ENCODE data around the gene EIF4EBP2. TPM values are rescaled to one million over a fixed set of nuclear protein-coding genes. Genes with fewer than 3 reads are reported as not detected.

The EIF4EBP2 gene
- total and polyA plus RNA-seq, 12 donors = 17.3 to 128 (median 78.3) TPM

DNA sequence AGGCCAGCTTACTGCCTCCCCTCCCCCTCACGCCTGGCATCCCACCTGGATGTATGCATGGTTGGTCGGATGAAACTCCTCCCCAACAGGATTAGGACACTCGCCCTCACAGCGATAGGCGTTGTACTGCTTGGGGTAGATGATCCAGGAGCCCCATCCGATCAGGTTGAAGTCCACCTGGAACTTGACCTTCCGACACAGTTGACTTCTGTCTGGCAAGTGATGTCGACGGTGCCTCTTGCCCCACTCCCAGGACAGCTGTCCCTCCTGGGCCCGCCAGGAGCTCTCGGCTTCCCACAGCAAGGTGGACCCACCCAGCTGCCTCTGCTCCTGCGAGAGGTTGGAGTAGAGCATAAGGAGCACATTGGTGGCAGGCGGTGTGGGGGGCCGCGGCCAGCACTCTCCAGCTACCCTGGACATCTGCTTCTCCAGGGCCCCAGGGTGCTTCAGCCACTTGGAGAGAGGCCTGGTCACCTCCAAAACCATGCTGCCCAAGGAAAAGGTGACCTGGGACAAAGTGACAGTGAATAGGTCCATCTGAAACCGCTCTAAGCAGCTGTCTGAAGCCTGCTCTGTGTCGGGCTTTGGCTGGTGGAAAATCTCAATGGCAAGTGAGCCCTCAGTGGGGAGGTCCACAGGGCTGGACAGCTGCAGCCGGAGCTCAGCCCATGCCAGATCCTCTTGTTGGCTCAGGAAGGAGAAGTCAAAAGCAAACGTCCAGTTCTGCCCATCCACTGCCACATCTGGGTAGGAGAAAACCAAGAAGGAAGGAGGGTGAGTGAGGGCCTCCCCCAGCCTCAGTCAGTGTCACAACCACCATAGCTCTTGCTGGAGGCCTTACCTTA is 31.5 kb downstream of the EIF4EBP2 start:
- TF ChIP-seq, protein P1, sequence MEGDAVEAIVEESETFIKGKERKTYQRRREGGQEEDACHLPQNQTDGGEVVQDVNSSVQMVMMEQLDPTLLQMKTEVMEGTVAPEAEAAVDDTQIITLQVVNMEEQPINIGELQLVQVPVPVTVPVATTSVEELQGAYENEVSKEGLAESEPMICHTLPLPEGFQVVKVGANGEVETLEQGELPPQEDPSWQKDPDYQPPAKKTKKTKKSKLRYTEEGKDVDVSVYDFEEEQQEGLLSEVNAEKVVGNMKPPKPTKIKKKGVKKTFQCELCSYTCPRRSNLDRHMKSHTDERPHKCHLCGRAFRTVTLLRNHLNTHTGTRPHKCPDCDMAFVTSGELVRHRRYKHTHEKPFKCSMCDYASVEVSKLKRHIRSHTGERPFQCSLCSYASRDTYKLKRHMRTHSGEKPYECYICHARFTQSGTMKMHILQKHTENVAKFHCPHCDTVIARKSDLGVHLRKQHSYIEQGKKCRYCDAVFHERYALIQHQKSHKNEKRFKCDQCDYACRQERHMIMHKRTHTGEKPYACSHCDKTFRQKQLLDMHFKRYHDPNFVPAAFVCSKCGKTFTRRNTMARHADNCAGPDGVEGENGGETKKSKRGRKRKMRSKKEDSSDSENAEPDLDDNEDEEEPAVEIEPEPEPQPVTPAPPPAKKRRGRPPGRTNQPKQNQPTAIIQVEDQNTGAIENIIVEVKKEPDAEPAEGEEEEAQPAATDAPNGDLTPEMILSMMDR (IDR thresholded peaks at IDR 0.05) = no peak
- H3K27ac ChIP-seq = no peak overlapping the region
- DNase-seq (no peak), ATAC-seq (no peak)
- H3K36me3 ChIP-seq = peaks cover 0 to 7% (median 0%) of the 10 kb centered on the region in 9 donors
- WGBS, 2 donors = 93 to 95% methylated on average over 19 of the region's 19 CpGs
- intact Hi-C loops (cut with DNase I) = no loop called here
- no peak overlapping the region for H3K4me3 ChIP-seq
- peaks cover 2 to 17% (median 11%) of the 10 kb centered on the region in 7 donors for H3K27me3 ChIP-seq
- peaks cover 8 to 48% (median 44%) of the 10 kb centered on the region in 9 donors for H3K4me1 ChIP-seq
- no peaks in the 10 kb centered on the region for H3K9me3 ChIP-seq

DNA sequence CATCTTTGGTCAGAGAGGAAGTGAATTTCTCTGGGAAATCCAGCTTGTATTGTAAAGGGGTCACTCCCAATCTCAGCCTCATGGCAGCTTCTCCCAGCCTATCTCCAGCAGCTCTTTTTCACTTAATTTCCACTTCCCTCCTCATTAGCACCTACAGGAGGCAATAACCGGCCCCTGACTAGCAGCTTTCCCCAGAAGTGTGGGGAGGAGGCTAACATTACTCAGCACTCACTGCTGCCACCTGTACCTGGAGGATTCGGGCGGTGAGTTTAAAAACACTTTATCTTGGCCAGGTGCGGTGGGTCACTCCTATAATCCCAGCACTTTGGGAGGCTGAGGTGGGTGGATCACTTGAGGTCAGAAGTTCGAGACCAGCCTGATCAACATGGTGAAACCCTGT is 33.8 kb downstream of the EIF4EBP2 start:
- Histone ChIP-seq H3K36me3 (peaks cover 0 to 7% (median 0%) of the 10 kb centered on the region in 9 donors), H3K27me3 (peaks cover 4 to 39% (median 28%) of the 10 kb centered on the region in 7 donors), H3K27ac (no peak overlapping the region), H3K9me3 (no peaks in the 10 kb centered on the region), H3K4me1 (peaks cover 6 to 38% (median 34%) of the 10 kb centered on the region in 9 donors), H3K4me3 (no peak overlapping the region)
- DNase-seq = no peak
- TF ChIP-seq, protein P1 (IDR thresholded peaks at IDR 0.05) = no peak
- intact Hi-C loops (cut with DNase I) = no loop called here
- ATAC-seq = no peak
- WGBS, 2 donors = 84 to 85% methylated on average over 5 of the region's 5 CpGs

DNA sequence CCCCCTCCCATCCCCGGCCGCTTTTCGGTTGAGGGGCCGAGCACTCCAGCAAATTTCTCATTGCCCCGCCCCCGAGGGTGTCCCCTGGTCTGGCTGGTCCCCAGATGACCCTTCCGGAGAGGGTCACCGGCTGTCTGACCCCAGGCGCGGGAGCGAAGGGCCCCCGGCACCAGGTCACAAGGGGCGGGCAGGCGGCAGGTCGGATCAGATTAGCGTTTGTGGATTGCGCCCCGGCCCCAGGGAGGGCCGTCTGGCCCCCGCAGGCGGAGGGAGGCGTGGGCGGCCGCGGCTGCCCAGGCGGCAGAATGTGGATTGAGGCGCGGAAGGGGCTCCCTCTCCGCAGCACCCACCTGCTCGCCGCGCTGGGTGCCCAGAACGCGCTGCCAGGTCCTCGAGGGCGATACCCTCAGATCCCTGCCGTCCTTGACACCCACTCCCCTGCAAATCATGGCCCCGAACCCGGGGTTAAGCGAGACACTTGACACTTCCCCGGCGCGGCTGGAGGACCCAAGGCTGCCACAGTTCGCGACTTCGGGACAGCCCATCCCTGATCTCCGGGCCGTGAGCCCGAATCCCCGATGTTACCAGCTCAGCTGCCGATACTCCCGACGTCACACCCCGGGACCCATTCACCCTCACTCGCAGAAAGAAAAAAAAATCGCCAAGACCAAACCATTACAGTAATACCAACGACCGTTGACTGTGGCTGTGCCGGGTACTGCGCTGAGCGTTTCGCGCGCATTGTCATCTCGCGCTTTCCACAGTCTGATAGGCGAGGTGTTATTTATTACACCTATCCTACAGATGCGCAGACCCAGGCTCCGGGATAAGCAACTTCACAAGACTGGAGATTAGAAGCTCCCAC is 36.6 kb downstream of the EIF4EBP2 start:
- intact Hi-C loops (cut with DNase I) = loop anchor here in 1 of 10 donors (10.0 kb wide), 1 partner anchor 444 kb away; the partner anchor contains the start of gene PCBD1
- Histone ChIP-seq H3K9me3 (no peaks in the 10 kb centered on the region), H3K4me1 (peaks cover 6 to 25% (median 17%) of the 10 kb centered on the region in 9 donors), H3K27me3 (peaks cover 4 to 49% (median 28%) of the 10 kb centered on the region in 7 donors), H3K36me3 (peaks cover 0 to 4% (median 0%) of the 10 kb centered on the region in 9 donors), H3K4me3 (peak overlapping the region; percentile 2 to 53 (median 40)), H3K27ac (no peak overlapping the region)
- TF ChIP-seq, protein P1 (IDR thresholded peaks at IDR 0.05) = no peak
- whole genome bisulfite sequencing, 2 donors = 4 to 6% methylated on average over 68 to 69 of the region's 69 CpGs
- DNase-seq = no peak
- peak in 6 of 8 donors; percentile 3 to 25 (median 11) for ATAC-seq

All from heart right ventricle (tissue), 16 donors.